Muscle layer of colon (tissue), 2 donors: Measurements from ENCODE around the gene ADAD1.

Experiments used
- H3K27ac ChIP-seq: one replicate; pipeline ENCODE4 v1.7.0; 2013; ENCODE audit warnings: low read depth, mild to moderate bottlenecking, low read length, moderate library complexity
- H3K27me3 ChIP-seq, 2 donors: one replicate each; pipeline ENCODE4 v1.7.0; 2013; ENCODE audit warnings: low read length in 2 of 2, mild to moderate bottlenecking in 2 of 2; ENCODE audit not compliant: insufficient read depth in 2 of 2, control insufficient read depth in 1 of 2
- H3K36me3 ChIP-seq: one replicate; pipeline ENCODE4 v1.7.0; 2013; ENCODE audit warnings: mild to moderate bottlenecking, low read length; ENCODE audit not compliant: insufficient read depth
- H3K4me1 ChIP-seq: one replicate; pipeline ENCODE4 v1.7.0; 2013; ENCODE audit warnings: mild to moderate bottlenecking, low read length; ENCODE audit not compliant: insufficient read depth
- H3K4me3 ChIP-seq, 2 donors: one replicate each; pipeline ENCODE4 v1.7.0; 2013; ENCODE audit warnings: low read length in 2 of 2, low read depth in 1 of 2, mild to moderate bottlenecking in 1 of 2, moderate library complexity in 1 of 2
- H3K9ac ChIP-seq: one replicate; pipeline ENCODE4 v1.7.0; 2013; ENCODE audit warnings: low read length
- H3K9me3 ChIP-seq: one replicate; pipeline ENCODE4 v1.7.0; 2013; ENCODE audit warnings: mild to moderate bottlenecking, low read length
- donor health status: abdominal sarcoma.
- donor health status: Adenocarcinoma of cecum.

ADAD1 gene

DNA sequence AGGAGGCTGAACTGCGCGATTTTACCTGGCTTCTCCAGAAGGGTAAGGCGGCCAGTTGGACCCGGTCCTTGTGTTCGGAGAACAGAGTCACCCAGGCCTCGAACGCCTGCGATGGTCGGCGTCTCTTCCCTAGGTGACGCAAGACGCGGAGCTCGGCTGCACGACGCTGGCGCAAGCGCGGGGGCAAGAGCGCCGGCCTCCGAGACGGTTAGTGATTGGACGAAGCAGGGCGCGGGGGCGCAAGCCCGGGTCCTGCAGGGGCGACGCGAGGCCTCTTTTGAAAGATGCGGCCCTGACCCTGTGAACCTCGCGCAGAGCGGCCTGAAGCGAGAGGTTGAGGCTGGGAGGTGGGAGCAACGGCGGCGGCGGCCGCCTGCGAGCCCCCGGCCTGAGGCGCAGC lies 428 bp downstream of the ADAD1 start:
- no peak overlapping the region for H3K9ac ChIP-seq
- no peaks in the 10 kb centered on the region for H3K36me3 ChIP-seq
- no peak overlapping the region for H3K4me3 ChIP-seq
- no peaks in the 10 kb centered on the region for H3K4me1 ChIP-seq
- no peak overlapping the region for H3K27ac ChIP-seq
- H3K9me3 ChIP-seq: no peaks in the 10 kb centered on the region
- H3K27me3 ChIP-seq: no peaks in the 10 kb centered on the region

DNA sequence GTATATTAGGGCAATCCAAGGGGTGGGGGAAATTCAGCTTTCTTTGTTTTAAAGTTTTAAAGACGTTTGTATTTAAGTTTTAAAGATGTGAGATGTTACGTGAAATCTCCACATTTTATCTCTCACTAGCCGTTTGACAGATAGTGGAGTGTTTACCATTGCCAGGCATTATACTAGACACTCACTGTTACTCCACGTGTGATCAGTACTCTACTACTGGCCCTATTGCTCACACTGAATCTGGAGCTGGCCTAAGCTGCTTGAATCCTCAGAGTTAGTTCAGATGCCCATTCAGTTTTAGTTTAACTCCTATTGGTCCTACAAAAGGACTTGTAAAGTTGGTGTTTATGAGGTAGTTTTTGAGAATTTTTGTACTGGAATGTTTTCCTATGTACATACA lies 4.5 kb downstream of the ADAD1 start:
- Histone ChIP-seq H3K4me1 (no peaks in the 10 kb centered on the region), H3K27ac (no peak overlapping the region), H3K9me3 (no peaks in the 10 kb centered on the region), H3K9ac (no peak overlapping the region), H3K27me3 (no peaks in the 10 kb centered on the region), H3K4me3 (no peak overlapping the region), H3K36me3 (no peaks in the 10 kb centered on the region)

DNA sequence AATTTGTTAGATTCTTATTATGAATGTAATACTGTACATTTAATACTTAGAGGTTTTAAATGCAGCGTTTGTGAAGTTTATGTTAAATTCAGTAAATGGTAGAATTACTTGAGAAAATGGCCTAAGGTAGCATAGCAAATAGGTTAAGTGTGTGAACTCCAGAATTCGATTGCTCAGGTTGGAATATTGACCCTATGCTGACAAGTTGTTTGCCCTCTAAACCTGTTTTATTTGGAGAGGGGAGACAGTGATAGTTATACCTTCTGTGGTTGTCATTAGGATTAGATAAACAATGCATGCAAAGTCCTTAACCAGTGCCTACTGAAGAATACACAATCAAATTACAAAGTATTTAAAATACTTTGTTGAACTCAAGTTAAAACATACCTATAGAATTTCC lies 5.4 kb downstream of the ADAD1 start:
- H3K9ac ChIP-seq: no peak overlapping the region

DNA sequence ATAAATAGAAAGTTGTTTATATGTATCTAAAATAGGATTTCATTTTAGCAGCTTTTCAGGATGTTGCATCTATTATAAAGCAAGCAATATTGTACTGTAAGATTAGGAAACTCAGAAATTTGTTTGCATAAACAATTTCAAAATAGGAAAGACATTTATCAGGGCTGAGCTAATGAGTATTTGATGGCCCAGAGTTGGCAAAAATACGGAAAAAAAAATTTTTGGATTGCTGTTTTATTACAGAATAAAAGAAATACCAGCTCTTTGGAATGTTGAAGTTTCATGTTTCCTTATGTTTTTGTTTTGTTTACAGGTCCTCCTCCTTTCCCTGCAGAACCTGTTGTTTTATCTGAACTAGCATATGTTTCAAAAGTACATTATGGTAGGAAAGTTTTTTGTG lies 14.5 kb downstream of the ADAD1 start:
- Histone ChIP-seq H3K36me3 (no peaks in the 10 kb centered on the region), H3K9me3 (no peaks in the 10 kb centered on the region), H3K4me3 (no peak overlapping the region), H3K9ac (no peak overlapping the region), H3K27me3 (no peaks in the 10 kb centered on the region), H3K27ac (no peak overlapping the region), H3K4me1 (no peaks in the 10 kb centered on the region)

More for the DNA sequence above, 5.4 kb downstream of the ADAD1 start:
- Histone ChIP-seq H3K36me3 (no peaks in the 10 kb centered on the region), H3K27me3 (no peaks in the 10 kb centered on the region), H3K4me1 (no peaks in the 10 kb centered on the region), H3K27ac (no peak overlapping the region), H3K4me3 (no peak overlapping the region), H3K9me3 (no peaks in the 10 kb centered on the region)

DNA sequence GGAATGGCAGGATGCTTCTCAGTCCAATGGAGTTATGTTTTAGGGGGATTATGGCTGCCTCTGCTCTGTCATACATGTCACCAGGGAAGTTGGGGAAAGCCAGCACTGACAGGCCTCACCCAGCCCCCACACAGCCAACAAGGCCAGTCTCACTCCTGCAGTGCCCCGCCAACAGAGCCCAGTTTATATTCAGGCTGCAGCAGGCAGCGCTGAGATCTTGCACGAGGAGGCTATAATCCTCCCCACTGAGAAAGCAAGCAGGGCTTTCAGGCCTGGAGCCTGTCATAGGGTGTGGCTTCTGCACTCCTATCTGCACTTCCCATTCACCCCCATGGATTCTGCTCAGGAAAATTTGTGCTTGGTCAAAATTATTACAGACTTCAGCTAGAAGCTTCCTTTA lies 25.1 kb downstream of the ADAD1 start:
- no peak overlapping the region for H3K27ac ChIP-seq

DNA sequence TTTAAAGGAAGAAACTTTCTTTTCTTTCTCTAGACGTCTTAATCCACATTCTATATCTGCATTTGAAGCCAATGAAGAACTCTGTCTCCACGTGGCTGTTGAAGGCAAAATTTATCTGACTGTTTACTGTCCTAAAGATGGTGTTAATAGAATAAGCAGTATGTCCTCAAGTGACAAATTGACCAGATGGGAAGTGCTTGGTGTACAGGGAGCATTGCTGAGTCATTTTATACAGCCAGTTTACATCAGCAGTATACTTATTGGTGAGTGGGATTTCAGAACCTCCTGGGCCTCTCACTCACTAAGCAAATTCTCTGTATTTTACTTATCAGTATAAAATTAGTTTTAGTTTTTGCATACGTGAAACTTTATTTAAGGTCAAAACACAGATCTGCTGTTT lies 33.7 kb downstream of the ADAD1 start:
- Histone ChIP-seq H3K4me1 (no peaks in the 10 kb centered on the region), H3K36me3 (no peaks in the 10 kb centered on the region), H3K9me3 (no peaks in the 10 kb centered on the region), H3K27me3 (no peaks in the 10 kb centered on the region), H3K27ac (no peak overlapping the region), H3K4me3 (no peak overlapping the region), H3K9ac (no peak overlapping the region)

More for the DNA sequence above, 25.1 kb downstream of the ADAD1 start:
- Histone ChIP-seq H3K9me3 (no peaks in the 10 kb centered on the region), H3K9ac (no peak overlapping the region), H3K4me1 (no peaks in the 10 kb centered on the region), H3K4me3 (no peak overlapping the region), H3K36me3 (no peaks in the 10 kb centered on the region), H3K27me3 (no peaks in the 10 kb centered on the region)

DNA sequence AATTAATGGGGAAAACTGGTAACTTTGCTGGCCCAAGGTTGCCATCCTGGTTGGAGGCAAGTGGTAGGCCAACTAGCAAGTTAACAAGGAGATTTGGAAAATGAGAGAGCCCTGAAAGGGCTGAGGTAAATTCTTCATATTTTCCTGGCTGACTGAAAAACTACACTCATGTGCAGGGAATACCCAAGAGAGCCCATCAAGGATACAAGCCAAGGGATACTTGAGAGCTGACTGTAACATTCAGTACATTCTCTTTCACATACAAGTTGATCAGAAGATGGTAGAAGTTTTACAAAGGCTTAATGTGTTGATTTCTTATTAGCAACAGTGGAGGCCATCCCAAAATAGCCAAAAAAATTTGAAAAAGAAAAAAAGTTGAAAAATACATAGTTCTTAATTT lies 44.4 kb downstream of the ADAD1 start:
- H3K36me3 ChIP-seq: no peaks in the 10 kb centered on the region
- no peaks in the 10 kb centered on the region for H3K27me3 ChIP-seq
- no peak overlapping the region for H3K9ac ChIP-seq
- no peak overlapping the region for H3K27ac ChIP-seq
- H3K4me1 ChIP-seq: no peaks in the 10 kb centered on the region
- H3K9me3 ChIP-seq: no peaks in the 10 kb centered on the region
- H3K4me3 ChIP-seq: no peak overlapping the region

DNA sequence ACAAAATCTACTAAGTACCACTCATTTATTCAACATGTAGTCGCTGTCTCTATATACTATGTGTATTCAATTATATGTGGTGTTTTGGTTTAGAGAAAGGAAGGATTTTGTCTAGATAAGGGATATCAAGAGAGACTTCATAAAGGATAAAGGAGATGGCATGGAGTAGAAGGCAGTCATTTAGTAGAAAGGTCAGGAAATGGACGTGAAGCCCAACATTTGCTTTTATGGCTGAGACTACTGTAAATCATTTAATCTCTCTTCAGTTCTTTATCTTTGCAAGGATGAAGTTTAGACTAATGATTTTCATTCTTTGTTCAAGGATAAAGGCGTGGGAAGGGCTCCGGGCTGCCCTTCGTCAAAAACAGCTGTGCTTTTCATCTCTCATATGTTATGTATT lies 52.5 kb downstream of the ADAD1 start:
- H3K9ac ChIP-seq: no peak overlapping the region
- no peaks in the 10 kb centered on the region for H3K4me1 ChIP-seq
- no peak overlapping the region for H3K4me3 ChIP-seq
- no peaks in the 10 kb centered on the region for H3K27me3 ChIP-seq
- no peak overlapping the region for H3K27ac ChIP-seq
- H3K36me3 ChIP-seq: no peaks in the 10 kb centered on the region
- H3K9me3 ChIP-seq: no peaks in the 10 kb centered on the region

DNA sequence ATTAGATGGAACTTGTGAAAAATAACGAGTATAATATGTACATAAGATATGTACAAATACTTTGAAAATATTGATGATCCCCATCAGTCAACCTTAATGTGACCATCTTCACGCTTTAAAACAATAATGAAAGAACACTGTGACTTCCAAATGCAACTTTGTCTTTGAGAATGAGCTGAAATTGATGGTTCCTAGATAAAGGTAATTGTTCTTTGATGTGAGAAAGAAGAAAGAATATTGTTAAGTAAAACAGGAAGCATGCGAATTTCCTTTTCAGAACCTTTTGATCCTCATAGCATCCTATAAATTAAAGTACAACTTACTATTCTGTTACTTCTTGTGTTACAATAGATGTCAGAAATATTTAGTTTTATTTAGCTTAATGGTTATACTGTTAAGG lies 55.5 kb downstream of the ADAD1 start:
- H3K4me1 ChIP-seq: no peaks in the 10 kb centered on the region
- H3K27me3 ChIP-seq: no peaks in the 10 kb centered on the region
- no peaks in the 10 kb centered on the region for H3K9me3 ChIP-seq
- no peak overlapping the region for H3K9ac ChIP-seq
- H3K36me3 ChIP-seq: no peaks in the 10 kb centered on the region
- H3K4me3 ChIP-seq: no peak overlapping the region
- H3K27ac ChIP-seq: no peak overlapping the region

DNA sequence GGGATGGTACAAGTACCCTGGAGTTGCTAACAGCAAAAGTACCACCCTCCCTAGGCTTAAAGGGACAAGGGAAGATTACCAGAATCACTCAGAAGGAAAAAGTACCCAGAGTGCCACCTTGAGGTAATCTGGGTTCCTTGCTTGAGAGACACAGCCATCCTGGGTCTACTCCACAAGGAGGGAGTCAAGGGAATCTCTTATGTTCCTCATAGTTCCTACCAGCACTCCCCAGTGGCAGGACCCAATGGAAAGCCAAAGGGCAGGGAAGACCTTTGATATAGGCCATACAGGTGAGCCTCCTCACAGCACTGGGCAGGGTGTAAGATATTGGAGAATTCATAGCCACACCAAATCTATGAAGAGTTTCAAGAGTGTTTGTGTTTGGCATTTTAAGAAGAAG lies 72.0 kb downstream of the ADAD1 start:
- Histone ChIP-seq H3K4me3 (no peak overlapping the region), H3K9ac (no peak overlapping the region), H3K4me1 (no peaks in the 10 kb centered on the region), H3K36me3 (no peaks in the 10 kb centered on the region), H3K27me3 (no peaks in the 10 kb centered on the region), H3K9me3 (no peaks in the 10 kb centered on the region), H3K27ac (no peak overlapping the region)

DNA sequence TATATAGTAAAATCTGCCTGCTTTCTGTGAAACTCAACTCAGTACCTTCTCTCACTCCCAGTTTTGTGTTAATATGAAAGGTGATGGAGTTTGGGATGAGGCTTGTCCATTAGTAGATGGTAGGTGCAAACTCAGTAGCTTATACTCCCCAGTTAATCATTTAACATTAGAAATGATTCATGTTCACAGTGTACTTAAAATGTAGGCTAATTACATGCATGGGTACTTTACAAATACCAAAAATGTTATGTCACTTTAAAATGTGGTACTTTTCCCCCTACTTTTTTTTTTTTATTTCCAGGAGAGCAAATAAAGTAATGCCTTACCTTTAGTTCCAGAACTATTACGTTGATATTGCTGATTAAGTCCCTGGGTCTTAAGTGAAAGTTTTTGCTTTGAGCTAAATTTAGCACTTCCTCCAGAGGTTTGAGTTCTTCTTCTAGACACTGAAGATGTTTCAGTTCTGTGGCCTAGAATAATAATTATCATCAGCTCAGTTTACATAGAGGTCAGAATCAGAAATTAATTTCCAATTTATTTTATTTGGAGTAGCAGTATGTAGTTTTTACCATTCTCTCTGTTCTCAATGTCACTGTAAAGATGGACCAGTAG lies 74.7 kb downstream of the ADAD1 start:
- H3K9me3 ChIP-seq: no peaks in the 10 kb centered on the region
- H3K27ac ChIP-seq: no peak overlapping the region
- H3K27me3 ChIP-seq: no peaks in the 10 kb centered on the region
- no peak overlapping the region for H3K9ac ChIP-seq
- H3K36me3 ChIP-seq: no peaks in the 10 kb centered on the region
- no peaks in the 10 kb centered on the region for H3K4me1 ChIP-seq
- H3K4me3 ChIP-seq: no peak overlapping the region

DNA sequence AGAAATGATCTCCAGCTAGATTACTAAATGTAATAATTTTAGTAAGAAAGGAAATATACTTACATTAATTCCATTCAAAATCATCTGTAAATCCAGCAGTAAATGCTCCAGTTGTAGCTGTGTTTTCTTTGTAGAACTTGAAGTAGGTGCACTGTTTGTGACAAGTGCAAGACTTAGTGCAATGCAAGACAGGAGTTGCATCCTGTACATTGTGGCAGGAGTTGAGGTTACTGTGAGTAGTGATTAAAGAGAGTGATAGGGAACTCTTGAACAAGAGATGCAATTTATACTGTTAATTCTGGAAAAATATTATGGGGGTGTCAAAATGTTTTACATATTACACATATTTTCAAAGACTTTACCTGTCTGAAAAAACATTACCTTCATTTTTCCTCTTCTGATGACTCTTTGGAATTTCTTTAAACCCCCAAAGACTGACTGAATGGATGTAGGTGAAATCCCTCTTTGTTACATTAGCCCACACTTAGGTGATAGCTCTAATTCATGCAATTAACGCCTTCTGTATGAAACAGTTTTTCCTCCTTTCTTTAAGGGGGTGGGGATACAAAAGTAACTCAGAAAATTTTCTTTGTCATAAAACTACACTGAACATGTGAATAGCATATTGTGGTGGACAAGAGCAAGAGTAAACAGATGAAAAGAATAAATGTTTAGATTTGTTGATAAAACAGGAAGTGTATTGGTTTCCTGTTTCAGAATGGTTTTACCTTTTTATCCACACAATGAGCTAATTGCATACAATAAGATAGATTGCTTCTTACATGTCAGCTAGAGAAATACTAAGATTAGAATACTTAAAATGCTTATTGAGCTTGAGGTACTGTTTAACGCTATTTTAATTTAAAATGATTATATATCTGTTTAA lies 77.7 kb downstream of the ADAD1 start, which contains the start of gene IL2:
TSS of gene IL2 (minus strand) at position 495 of the 886 bp plus-strand sequence. CDS start at position 210, 285 bp downstream.
- Histone ChIP-seq H3K4me1 (no peaks in the 10 kb centered on the region), H3K27me3 (no peaks in the 10 kb centered on the region)

More for the DNA sequence above, 77.7 kb downstream of the ADAD1 start, which contains the start of gene IL2:
- no peaks in the 10 kb centered on the region for H3K9me3 ChIP-seq
- H3K4me3 ChIP-seq: no peak within 1 kb of the TSS
- H3K36me3 ChIP-seq: no peaks in the 10 kb centered on the region
- H3K9ac ChIP-seq: no peak within 1 kb of the TSS
- H3K27ac ChIP-seq: no peak within 1 kb of the TSS
